ENCODE results near the gene RFX4. TPM values are rescaled to one million over a fixed set of nuclear protein-coding genes. Genes with fewer than 3 reads are reported as not detected.

The RFX4 gene
- total RNA-seq, 1 experiment from 2014 or later = not detected

DNA sequence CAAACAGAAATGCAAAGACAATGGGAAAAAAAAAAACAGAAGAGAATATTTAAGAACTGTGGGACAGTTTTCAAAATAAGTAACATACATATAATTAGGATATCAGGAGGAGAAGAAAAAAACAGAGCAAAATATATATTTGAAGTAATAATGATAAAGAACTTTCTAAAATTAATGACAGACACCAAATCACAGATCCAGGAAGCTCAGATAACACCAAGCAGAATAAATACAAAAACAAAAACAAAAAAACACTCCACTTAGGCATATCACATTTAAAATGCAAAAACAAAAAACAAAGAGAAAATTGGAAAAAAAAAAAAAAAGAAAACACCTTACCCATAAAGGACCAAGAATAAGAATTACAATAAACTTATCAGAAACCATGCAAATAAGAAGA lies 9.6 kb upstream of the RFX4 start:
- CTCF ChIA-PET = no interaction called here
- intact Hi-C loops (cut with micrococcal nuclease; ENCODE audit: unreplicated experiment) = no loop called here
- no TSS peak for BruUV-seq (replicated peaks)
- Histone ChIP-seq H3K27me3 (replicated peaks; ENCODE audit: insufficient read depth, low read depth, low read length, poor library complexity) (peaks cover 16% of the 10 kb centered on the region), H3K27ac (ENCODE audit: low read depth, low read length, poor library complexity, severe bottlenecking) (no peak overlapping the region), H3K4me3 (ENCODE audit: low read depth, low read length, poor library complexity, severe bottlenecking) (no peak overlapping the region), H3K36me3 (ENCODE audit: insufficient read depth, low read length, poor library complexity, severe bottlenecking) (no peaks in the 10 kb centered on the region), H3K4me1 (ENCODE audit: insufficient read depth, low read length, poor library complexity, severe bottlenecking) (no peaks in the 10 kb centered on the region), H3K9me3 (ENCODE audit: low read depth, low read length, poor library complexity, severe bottlenecking) (no peaks in the 10 kb centered on the region)
- TF ChIP-seq EZH2 (IDR thresholded peaks at IDR 0.05; ENCODE audit: borderline replicate concordance, low read depth, low read length, poor library complexity, severe bottlenecking) = no peak
- TF ChIP-seq, protein P1, sequence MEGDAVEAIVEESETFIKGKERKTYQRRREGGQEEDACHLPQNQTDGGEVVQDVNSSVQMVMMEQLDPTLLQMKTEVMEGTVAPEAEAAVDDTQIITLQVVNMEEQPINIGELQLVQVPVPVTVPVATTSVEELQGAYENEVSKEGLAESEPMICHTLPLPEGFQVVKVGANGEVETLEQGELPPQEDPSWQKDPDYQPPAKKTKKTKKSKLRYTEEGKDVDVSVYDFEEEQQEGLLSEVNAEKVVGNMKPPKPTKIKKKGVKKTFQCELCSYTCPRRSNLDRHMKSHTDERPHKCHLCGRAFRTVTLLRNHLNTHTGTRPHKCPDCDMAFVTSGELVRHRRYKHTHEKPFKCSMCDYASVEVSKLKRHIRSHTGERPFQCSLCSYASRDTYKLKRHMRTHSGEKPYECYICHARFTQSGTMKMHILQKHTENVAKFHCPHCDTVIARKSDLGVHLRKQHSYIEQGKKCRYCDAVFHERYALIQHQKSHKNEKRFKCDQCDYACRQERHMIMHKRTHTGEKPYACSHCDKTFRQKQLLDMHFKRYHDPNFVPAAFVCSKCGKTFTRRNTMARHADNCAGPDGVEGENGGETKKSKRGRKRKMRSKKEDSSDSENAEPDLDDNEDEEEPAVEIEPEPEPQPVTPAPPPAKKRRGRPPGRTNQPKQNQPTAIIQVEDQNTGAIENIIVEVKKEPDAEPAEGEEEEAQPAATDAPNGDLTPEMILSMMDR (conservative IDR thresholded peaks at IDR 0.05; ENCODE audit: low read depth, low read length) = no peak
- POLR2A ChIA-PET (ENCODE audit: low non-redundant PET) = no interaction called here
- no peak for DNase-seq (ENCODE audit: low spot score)

DNA sequence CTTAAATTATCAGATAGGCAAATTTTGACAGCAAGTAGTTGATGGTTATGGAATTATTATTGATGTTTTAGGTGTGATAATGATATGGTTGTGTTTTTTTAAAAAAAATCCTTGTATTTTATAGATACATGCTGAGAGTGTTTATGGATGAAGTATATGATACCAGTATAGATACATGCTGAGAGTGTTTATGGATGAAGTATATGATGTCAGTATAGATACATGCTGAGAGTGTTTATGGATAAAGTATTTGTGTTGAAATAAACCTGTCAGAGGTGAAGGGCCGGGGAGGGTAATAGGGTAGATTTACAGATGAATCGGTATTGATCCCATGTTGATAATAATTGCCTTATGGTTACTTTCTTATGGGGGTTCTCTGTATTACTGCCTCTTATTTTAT lies 6.0 kb upstream of the RFX4 start:
- H3K9me3 ChIP-seq (ENCODE audit: low read depth, low read length, poor library complexity, severe bottlenecking) = no peaks in the 10 kb centered on the region
- no peaks in the 10 kb centered on the region for H3K4me1 ChIP-seq (ENCODE audit: insufficient read depth, low read length, poor library complexity, severe bottlenecking)
- ChIA-PET POLR2A (ENCODE audit: low non-redundant PET) (no interaction called here), CTCF (no interaction called here)
- no peak for DNase-seq (ENCODE audit: low spot score)
- H3K27me3 ChIP-seq (replicated peaks; ENCODE audit: insufficient read depth, low read depth, low read length, poor library complexity) = peaks cover 49% of the 10 kb centered on the region
- BruUV-seq (replicated peaks) = no TSS peak
- H3K4me3 ChIP-seq (ENCODE audit: low read depth, low read length, poor library complexity, severe bottlenecking) = no peak overlapping the region
- H3K27ac ChIP-seq (ENCODE audit: low read depth, low read length, poor library complexity, severe bottlenecking) = no peak overlapping the region
- intact Hi-C loops (cut with micrococcal nuclease; ENCODE audit: unreplicated experiment) = no loop called here
- TF ChIP-seq EZH2 (IDR thresholded peaks at IDR 0.05; ENCODE audit: borderline replicate concordance, low read depth, low read length, poor library complexity, severe bottlenecking) = no peak
- TF ChIP-seq, protein P1 (conservative IDR thresholded peaks at IDR 0.05; ENCODE audit: low read depth, low read length) = no peak
- no peaks in the 10 kb centered on the region for H3K36me3 ChIP-seq (ENCODE audit: insufficient read depth, low read length, poor library complexity, severe bottlenecking)

DNA sequence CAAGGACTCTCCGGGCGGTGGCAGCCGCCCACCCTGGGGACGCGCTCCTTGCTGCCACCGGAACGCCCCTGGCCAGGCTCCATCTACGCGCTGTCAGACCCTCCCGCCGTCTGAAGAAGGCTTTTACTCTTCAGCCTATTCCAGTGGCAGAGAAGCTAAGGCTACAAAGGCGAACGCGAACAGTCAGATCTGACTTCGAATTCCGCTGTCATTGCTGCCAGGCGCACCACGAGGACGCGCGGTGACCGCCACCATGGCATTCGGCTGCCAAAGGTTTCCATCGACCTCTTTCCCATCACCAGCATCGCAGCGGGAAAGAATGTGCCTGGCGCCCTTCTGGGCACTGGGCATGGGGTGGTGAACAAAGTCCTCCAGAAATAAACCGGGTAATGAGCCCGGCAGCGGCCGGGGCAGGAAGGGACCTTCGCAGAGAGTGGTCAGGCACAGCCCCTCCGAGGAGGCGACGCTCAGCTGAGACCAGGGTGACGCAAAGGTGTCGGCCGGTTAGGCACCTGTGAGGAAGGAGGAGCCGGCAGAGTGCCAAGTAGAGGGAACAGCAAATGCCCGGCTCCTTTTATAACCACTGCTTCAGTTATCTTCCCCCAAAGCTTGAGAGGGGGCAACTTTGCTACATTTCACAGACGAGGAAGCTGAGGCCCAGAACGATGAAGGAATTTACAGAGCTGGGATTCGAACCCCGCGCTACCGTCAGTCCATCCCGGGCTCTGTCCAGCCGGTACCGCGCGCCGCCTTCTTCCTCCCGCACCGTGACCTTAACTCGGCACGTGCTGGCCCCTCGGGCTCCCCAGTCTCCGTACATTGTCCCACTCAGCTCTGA lies 1.9 kb upstream of the RFX4 start:
- POLR2A ChIA-PET (ENCODE audit: low non-redundant PET) = no interaction called here
- Histone ChIP-seq H3K27me3 (replicated peaks; ENCODE audit: insufficient read depth, low read depth, low read length, poor library complexity) (peaks cover 78% of the 10 kb centered on the region), H3K4me1 (ENCODE audit: insufficient read depth, low read length, poor library complexity, severe bottlenecking) (peaks cover 5% of the 10 kb centered on the region), H3K27ac (ENCODE audit: low read depth, low read length, poor library complexity, severe bottlenecking) (no peak overlapping the region), H3K4me3 (ENCODE audit: low read depth, low read length, poor library complexity, severe bottlenecking) (no peak overlapping the region), H3K9me3 (ENCODE audit: low read depth, low read length, poor library complexity, severe bottlenecking) (no peaks in the 10 kb centered on the region), H3K36me3 (ENCODE audit: insufficient read depth, low read length, poor library complexity, severe bottlenecking) (no peaks in the 10 kb centered on the region)
- intact Hi-C loops (cut with micrococcal nuclease; ENCODE audit: unreplicated experiment) = loop anchor here (5.0 kb wide), 1 partner anchor 261 kb away; no protein-coding TSS in a partner anchor
- DNase-seq (ENCODE audit: low spot score) = no peak
- TF ChIP-seq, protein P1 (conservative IDR thresholded peaks at IDR 0.05; ENCODE audit: low read depth, low read length) = no peak
- TF ChIP-seq EZH2 (IDR thresholded peaks at IDR 0.05; ENCODE audit: borderline replicate concordance, low read depth, low read length, poor library complexity, severe bottlenecking) = peak; percentile 94
- CTCF ChIA-PET = no interaction called here
- no TSS peak for BruUV-seq (replicated peaks)

Data from A673 (cell line).